ENCODE results near the gene PCBP4. TPM values are rescaled to one million over a fixed set of nuclear protein-coding genes. Genes with fewer than 3 reads are reported as not detected.

PCBP4 gene
- polyA plus RNA-seq, 10 donors: 50.8 to 73.1 (median 64.1) TPM

- DNase-seq: no peak
These were observed 39.9 kb downstream of the PCBP4 start for GRCh38 chr3:51927061-51927977.

- no peak for DNase-seq
These were observed 46.1 kb downstream of the PCBP4 start for GRCh38 chr3:51921081-51921578.

- no peak for DNase-seq
These were observed 50.8 kb downstream of the PCBP4 start for GRCh38 chr3:51916418-51916817.

GRCh38 chr3:51908026-51908425, 59.2 kb downstream of the PCBP4 start:
- no peak for DNase-seq

Other genes with a start within 250 kb of the PCBP4 start
- not detected for gene IQCF6, start 188.2 kb downstream of the PCBP4 start, polyA plus RNA-seq (ENCODE audit: insufficient read length in 10 of 10)
- not detected for gene IQCF2, start 105.8 kb downstream of the PCBP4 start, polyA plus RNA-seq (ENCODE audit: insufficient read length in 10 of 10)
- not detected for gene IQCF5, start 91.9 kb downstream of the PCBP4 start, polyA plus RNA-seq (ENCODE audit: insufficient read length in 10 of 10)
- not detected for gene IQCF1, start 64.1 kb downstream of the PCBP4 start, polyA plus RNA-seq (ENCODE audit: insufficient read length in 10 of 10)
- 10 to 100 TPM; 12.2 to 16.8 (median 14.0) TPM for gene RRP9, start 25.6 kb downstream of the PCBP4 start, polyA plus RNA-seq (ENCODE audit: insufficient read length in 10 of 10)
- gene PARP3, start 25.1 kb downstream of the PCBP4 start, polyA plus RNA-seq (ENCODE audit: insufficient read length in 10 of 10): 1 to 10 TPM; 3.8 to 7.8 (median 5.6) TPM
- under 1 TPM; 0.20 to 0.52 (median 0.35) TPM for gene GPR62, start 12.1 kb downstream of the PCBP4 start, polyA plus RNA-seq (ENCODE audit: insufficient read length in 10 of 10)
- gene ABHD14B, start 6.6 kb upstream of the PCBP4 start, polyA plus RNA-seq (ENCODE audit: insufficient read length in 10 of 10): 10 to 100 TPM; 19.2 to 25.2 (median 21.3) TPM
- gene ABHD14A, start 7.6 kb upstream of the PCBP4 start, polyA plus RNA-seq (ENCODE audit: insufficient read length in 10 of 10): 10 to 100 TPM; 10.3 to 18.5 (median 12.1) TPM
- gene ACY1, start 16.1 kb upstream of the PCBP4 start, polyA plus RNA-seq (ENCODE audit: insufficient read length in 10 of 10): 10 to 100 TPM in 9 of 10 donors, 1 to 10 TPM in 1; 8.9 to 15.1 (median 13.2) TPM
- 1,000 to 10,000 TPM; 2,242 to 3,145 (median 2,773) TPM for gene RPL29, start 28.4 kb upstream of the PCBP4 start, polyA plus RNA-seq (ENCODE audit: insufficient read length in 10 of 10)
- gene DUSP7, start 89.1 kb upstream of the PCBP4 start, polyA plus RNA-seq (ENCODE audit: insufficient read length in 10 of 10): 10 to 100 TPM; 14.7 to 31.0 (median 20.5) TPM
- gene POC1A, start 187.0 kb upstream of the PCBP4 start, polyA plus RNA-seq (ENCODE audit: insufficient read length in 10 of 10): 1 to 10 TPM; 2.6 to 8.0 (median 4.3) TPM
- 10 to 100 TPM; 28.5 to 32.5 (median 29.3) TPM for gene ALAS1, start 230.7 kb upstream of the PCBP4 start, polyA plus RNA-seq (ENCODE audit: insufficient read length in 10 of 10)